ENCODE measurements around the gene NBEAL2. TPM values are rescaled to one million over a fixed set of nuclear protein-coding genes. Genes with fewer than 3 reads are reported as not detected.

NBEAL2 gene
- total RNA-seq, 1 donor from 2014 or later: 202 TPM

DNA sequence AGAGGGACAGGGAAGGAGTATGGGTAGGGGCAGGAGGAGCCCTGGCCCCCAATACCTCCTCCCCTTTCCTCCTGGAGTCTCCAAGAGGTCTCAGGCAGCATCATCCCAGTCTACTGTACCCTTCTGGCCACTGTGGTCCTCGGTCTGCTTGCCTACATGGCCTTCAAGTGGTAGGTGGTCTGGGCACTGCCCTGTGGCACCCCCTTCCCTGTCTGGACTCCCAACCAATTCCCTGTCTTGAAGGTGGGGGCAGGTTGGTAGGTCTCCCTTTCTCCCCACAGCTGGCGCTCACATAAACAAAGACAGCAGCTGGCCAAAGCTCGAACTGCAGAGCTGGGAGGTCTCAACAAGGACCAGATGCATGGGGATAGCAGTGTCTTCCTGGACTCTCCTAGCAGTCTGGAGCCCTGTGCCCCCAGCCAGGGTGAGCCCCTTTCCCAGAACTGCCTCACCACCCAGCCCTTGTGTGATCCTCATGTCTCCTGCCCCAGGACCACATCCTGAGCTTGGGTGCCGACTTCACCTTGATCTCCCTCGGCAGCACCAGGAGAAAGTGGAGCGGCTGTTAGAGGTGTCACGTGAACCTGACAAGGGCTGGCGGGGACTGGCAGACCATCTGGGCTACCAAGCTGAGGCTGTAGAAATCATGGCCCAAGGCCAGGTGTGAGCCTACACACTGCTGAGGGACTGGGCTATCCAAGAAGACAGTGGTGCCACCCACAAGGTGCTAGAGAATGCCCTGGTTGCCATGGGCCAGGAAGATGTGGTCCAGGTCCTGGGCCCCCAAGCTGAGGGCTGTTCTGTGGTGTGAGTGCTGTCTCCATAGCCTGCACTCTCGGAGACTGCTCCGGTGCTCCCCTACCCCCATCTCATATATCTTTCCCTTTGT, 33.1 kb downstream of the NBEAL2 start:
- Mint-ChIP-seq H3K27ac (ENCODE audit: unreplicated experiment) (no peak overlapping the region), H3K36me3 (ENCODE audit: low read depth, unreplicated experiment) (peaks cover 17% of the 10 kb centered on the region), H3K4me1 (ENCODE audit: unreplicated experiment) (peaks cover 3% of the 10 kb centered on the region), H3K27me3 (ENCODE audit: unreplicated experiment) (peaks cover 3% of the 10 kb centered on the region), H3K4me3 (ENCODE audit: unreplicated experiment) (no peak overlapping the region), H3K9me3 (ENCODE audit: unreplicated experiment) (no peaks in the 10 kb centered on the region)
- TF ChIP-seq, protein P1, sequence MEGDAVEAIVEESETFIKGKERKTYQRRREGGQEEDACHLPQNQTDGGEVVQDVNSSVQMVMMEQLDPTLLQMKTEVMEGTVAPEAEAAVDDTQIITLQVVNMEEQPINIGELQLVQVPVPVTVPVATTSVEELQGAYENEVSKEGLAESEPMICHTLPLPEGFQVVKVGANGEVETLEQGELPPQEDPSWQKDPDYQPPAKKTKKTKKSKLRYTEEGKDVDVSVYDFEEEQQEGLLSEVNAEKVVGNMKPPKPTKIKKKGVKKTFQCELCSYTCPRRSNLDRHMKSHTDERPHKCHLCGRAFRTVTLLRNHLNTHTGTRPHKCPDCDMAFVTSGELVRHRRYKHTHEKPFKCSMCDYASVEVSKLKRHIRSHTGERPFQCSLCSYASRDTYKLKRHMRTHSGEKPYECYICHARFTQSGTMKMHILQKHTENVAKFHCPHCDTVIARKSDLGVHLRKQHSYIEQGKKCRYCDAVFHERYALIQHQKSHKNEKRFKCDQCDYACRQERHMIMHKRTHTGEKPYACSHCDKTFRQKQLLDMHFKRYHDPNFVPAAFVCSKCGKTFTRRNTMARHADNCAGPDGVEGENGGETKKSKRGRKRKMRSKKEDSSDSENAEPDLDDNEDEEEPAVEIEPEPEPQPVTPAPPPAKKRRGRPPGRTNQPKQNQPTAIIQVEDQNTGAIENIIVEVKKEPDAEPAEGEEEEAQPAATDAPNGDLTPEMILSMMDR (IDR thresholded peaks at IDR 0.05; ENCODE audit: unreplicated experiment): no peak
- peak; percentile 3 for DNase-seq (ENCODE audit: low spot score)

DNA sequence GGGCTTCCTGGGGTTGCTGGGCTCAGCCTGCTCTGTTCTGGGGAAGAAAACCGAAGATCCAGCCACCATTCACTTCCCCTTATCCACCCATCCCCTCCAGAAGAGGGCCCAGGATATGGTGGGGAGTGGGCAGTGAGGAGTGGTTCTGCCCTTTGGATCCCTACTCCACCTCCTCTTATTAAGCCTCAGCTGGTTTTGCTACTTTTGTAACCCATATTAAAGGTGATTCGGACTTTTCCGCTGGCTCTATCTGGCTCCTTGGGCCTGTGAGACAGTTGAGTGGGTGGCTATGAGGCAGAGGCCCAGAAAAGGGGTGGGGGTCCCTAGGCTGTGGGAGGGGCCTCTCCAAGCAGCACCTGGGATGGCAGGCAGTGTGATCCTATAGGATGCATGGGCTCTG, 33.8 kb downstream of the NBEAL2 start:
- Mint-ChIP-seq H3K36me3 (ENCODE audit: low read depth, unreplicated experiment) (peaks cover 17% of the 10 kb centered on the region), H3K9me3 (ENCODE audit: unreplicated experiment) (no peaks in the 10 kb centered on the region), H3K27me3 (ENCODE audit: unreplicated experiment) (peaks cover 3% of the 10 kb centered on the region), H3K27ac (ENCODE audit: unreplicated experiment) (no peak overlapping the region), H3K4me3 (ENCODE audit: unreplicated experiment) (no peak overlapping the region), H3K4me1 (ENCODE audit: unreplicated experiment) (peaks cover 3% of the 10 kb centered on the region)
- TF ChIP-seq, protein P1 (IDR thresholded peaks at IDR 0.05; ENCODE audit: unreplicated experiment): no peak
- no peak for DNase-seq (ENCODE audit: low spot score)

DNA sequence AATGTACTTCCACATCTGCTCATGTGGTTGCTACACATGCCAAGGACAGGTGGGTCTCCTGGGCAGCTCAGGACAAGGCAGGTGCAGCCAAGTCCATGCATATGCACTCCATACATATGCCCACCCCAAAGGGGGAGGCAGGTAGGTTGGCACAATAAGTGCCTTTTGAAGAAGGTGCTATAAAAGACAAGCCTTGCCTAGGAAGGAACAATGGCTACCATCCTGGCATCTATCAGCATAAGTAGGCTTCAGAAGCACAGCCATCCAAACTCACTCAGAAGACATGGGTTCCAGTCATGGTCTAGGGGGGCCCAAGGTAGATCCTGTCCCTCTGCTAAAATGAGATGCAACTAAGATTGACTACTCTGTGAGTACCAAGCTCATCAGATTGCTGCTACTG, 34.6 kb downstream of the NBEAL2 start:
- peaks cover 3% of the 10 kb centered on the region for H3K27me3 Mint-ChIP-seq (ENCODE audit: unreplicated experiment)
- DNase-seq (ENCODE audit: low spot score): no peak
- H3K36me3 Mint-ChIP-seq (ENCODE audit: low read depth, unreplicated experiment): peaks cover 22% of the 10 kb centered on the region
- H3K9me3 Mint-ChIP-seq (ENCODE audit: unreplicated experiment): no peaks in the 10 kb centered on the region
- peaks cover 3% of the 10 kb centered on the region for H3K4me1 Mint-ChIP-seq (ENCODE audit: unreplicated experiment)
- no peak overlapping the region for H3K4me3 Mint-ChIP-seq (ENCODE audit: unreplicated experiment)
- no peak overlapping the region for H3K27ac Mint-ChIP-seq (ENCODE audit: unreplicated experiment)
- TF ChIP-seq, protein P1 (IDR thresholded peaks at IDR 0.05; ENCODE audit: unreplicated experiment): no peak

DNA sequence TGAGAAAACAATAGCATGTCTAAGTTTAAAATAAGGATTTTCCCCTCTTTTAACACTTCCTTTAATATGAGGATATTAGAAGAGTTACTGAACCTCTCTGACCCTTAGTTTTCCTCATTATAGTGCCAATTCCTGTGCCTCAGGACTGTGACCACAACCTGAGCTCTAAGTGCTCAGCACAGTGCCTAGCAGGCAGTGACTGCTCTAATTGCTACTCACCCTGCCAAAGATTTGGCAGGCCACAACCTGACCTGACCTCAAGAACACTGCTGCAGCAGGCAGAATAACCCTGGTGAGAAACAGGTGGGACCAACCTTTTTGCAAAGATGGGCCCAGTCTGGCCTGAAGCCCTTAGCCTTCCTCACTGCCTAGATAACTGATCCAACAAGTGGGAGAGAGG, 35.7 kb downstream of the NBEAL2 start:
- Mint-ChIP-seq H3K36me3 (ENCODE audit: low read depth, unreplicated experiment) (peaks cover 25% of the 10 kb centered on the region), H3K27me3 (ENCODE audit: unreplicated experiment) (peaks cover 3% of the 10 kb centered on the region), H3K27ac (ENCODE audit: unreplicated experiment) (no peak overlapping the region), H3K9me3 (ENCODE audit: unreplicated experiment) (no peaks in the 10 kb centered on the region), H3K4me1 (ENCODE audit: unreplicated experiment) (peaks cover 1% of the 10 kb centered on the region), H3K4me3 (ENCODE audit: unreplicated experiment) (no peak overlapping the region)
- TF ChIP-seq, protein P1 (IDR thresholded peaks at IDR 0.05; ENCODE audit: unreplicated experiment): no peak
- no peak for DNase-seq (ENCODE audit: low spot score)
